Tibial nerve (tissue), 4 donors: ENCODE results near the gene TRIP11.

Experiments
- CTCF ChIP-seq, 5 experiments: fragments of 200-600 bp in 3 of 5; fragments of 450-650 bp in 2 of 5; sonication (generic) in 3 of 5; IDR thresholded peaks; one replicate each; pipeline ENCODE4 v1.5.1; 2016 to 2019; ENCODE audit warnings: antibody characterized with exemption in 5 of 5, mild to moderate bottlenecking in 3 of 5, moderate library complexity in 2 of 5
- EP300 ChIP-seq, 2 donors: sonication (generic); formaldehyde crosslinking; IDR thresholded peaks; one replicate each; pipeline ENCODE4 v1.6.1; 2017; ENCODE audit warnings: antibody characterized with exemption in 2 of 2, mild to moderate bottlenecking in 1 of 2
- POLR2A ChIP-seq, 2 donors: fragments of 450-650 bp; IDR thresholded peaks; one replicate each; pipeline ENCODE4 v1.6.1; 2017; ENCODE audit warnings: antibody characterized with exemption in 2 of 2, mild to moderate bottlenecking in 2 of 2, moderate library complexity in 2 of 2

DNA sequence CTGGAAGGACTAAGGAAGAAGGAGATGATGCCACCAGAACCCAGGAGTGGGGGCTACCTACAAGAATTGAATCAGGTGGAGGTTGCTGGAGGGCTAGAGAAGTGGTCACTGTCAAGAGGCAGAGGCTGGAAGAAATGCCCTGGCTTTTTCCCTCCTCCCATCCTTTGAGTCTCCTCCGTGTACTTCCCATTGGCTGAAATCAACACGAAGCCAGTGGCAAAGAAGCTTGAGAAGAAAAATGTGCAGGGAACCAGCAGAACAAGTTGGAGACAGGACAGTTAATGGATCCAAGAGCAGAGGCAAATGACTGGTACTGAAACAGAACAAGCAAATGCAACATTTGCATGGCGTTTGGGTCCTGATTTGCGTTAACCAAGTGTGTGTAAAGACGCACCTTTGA lies 83.2 kb downstream of the TRIP11 start:
- TF ChIP-seq CTCF (IDR thresholded peaks at IDR 0.05) (no peak), EP300 (IDR thresholded peaks at IDR 0.05) (no peak), POLR2A (IDR thresholded peaks at IDR 0.05) (no peak)
